Measurements from ENCODE around the gene WNT2B.

DNA sequence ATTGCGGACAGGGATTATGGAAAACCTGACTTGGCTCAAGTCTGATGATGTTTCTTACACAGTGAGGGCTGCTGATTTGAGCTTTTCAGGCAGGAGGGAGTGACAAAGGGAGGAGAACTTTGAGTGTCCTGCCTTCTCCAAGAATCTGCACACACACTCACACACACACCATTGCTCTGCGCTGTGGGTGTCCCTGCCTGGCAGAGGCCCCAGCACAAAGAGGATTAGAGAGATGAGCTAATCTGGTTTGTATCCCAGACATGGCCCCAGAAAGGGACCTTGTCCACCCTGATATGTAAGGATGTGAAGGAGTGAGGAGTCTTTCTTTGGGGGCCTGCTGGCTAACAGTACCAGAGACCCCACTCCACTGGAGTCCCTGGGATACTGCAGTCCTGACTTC, 5.9 kb upstream of the WNT2B start:
- TF ChIP-seq, protein P1, sequence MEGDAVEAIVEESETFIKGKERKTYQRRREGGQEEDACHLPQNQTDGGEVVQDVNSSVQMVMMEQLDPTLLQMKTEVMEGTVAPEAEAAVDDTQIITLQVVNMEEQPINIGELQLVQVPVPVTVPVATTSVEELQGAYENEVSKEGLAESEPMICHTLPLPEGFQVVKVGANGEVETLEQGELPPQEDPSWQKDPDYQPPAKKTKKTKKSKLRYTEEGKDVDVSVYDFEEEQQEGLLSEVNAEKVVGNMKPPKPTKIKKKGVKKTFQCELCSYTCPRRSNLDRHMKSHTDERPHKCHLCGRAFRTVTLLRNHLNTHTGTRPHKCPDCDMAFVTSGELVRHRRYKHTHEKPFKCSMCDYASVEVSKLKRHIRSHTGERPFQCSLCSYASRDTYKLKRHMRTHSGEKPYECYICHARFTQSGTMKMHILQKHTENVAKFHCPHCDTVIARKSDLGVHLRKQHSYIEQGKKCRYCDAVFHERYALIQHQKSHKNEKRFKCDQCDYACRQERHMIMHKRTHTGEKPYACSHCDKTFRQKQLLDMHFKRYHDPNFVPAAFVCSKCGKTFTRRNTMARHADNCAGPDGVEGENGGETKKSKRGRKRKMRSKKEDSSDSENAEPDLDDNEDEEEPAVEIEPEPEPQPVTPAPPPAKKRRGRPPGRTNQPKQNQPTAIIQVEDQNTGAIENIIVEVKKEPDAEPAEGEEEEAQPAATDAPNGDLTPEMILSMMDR (IDR thresholded peaks at IDR 0.05) = no peak
- no peak for TF ChIP-seq POLR2A (IDR thresholded peaks at IDR 0.05)
